Motor neuron (in vitro differentiated cells): ENCODE data around the gene NBAS. TPM values are rescaled to one million over a fixed set of nuclear protein-coding genes. Genes with fewer than 3 reads are reported as not detected.
A peak's percentile ranks its signal among the peaks of the same experiment; 100 is the strongest.
"Not testable (repeated sequence)": the region's sequence is repeated elsewhere in the genome, so short reads cannot be mapped to it uniquely, and the experiment has no call there.

Experiments used
- ATAC-seq, 8 experiments: fragments of 200-7000 bp; cut with Tn5 transposase; replicated peaks in 6 of 8; 2 replicates each; pipeline ENCODE4 v1.8.0; 2021; ENCODE audit warnings: mild to moderate bottlenecking in 8 of 8, moderate library complexity in 8 of 8
- H3K27ac ChIP-seq, 2 donors: fragments of 250-450 bp; sonication (Bioruptor Pico); 2 replicates each; pipeline ENCODE4 v1.9.0; 2021; ENCODE audit warnings: antibody characterized with exemption in 2 of 2, mild to moderate bottlenecking in 2 of 2, moderate library complexity in 1 of 2
- H3K4me1 ChIP-seq, 2 donors: fragments of 250-450 bp; sonication (Bioruptor Pico); replicated peaks in 1 of 2; 2 replicates each; pipeline ENCODE4 v1.6.1; 2021; ENCODE audit warnings: antibody characterized with exemption in 2 of 2, mild to moderate bottlenecking in 2 of 2, moderate library complexity in 1 of 2
- H3K4me3 ChIP-seq, 5 donors: fragments of 250-450 bp; sonication (Bioruptor Pico); 2 replicates each; pipeline ENCODE4 v1.9.0; 2021; ENCODE audit warnings: antibody characterized with exemption in 5 of 5, mild to moderate bottlenecking in 5 of 5, moderate library complexity in 4 of 5
- WGBS, 10 experiments: fragments of 450-650 bp; shearing (Covaris generic); methylation state at CpG; one replicate each; pipeline ENCODE4 v1.0.0; 2022; 5-methylcytosine and 5-hydroxymethylcytosine counted together
- in situ Hi-C, 9 experiments: fragments of 400-800 bp; cut with MboI; loops; one replicate each; pipeline ENCODE4 v1.15.0; 2021; ENCODE audit warnings: low sequenced_read_pairs in 9 of 9, low pct_unique_long_range_greater_than_20kb in 2 of 9; ENCODE audit not compliant: unreplicated experiment in 9 of 9
- total RNA-seq, 8 experiments: library from RNA; unstranded; fragments of 300-600 nt; gene quantifications; 2 replicates each; pipeline versions ENCODE4 v1.2.3 to v1.2.4, GENCODE V29; 2022

Gene NBAS
- total RNA-seq, 8 experiments from 2014 or later, result 40.4 to 90.0 (median 71.7) TPM

GRCh38 chr2:15337996-15338666 lies 223.0 kb downstream of the NBAS start:
- H3K4me1 ChIP-seq, result no peaks in the 10 kb centered on the region
- ATAC-seq, result no peak

GRCh38 chr2:15334644-15335326 lies 226.3 kb downstream of the NBAS start:
- H3K4me3 ChIP-seq, result no peak overlapping the region
- H3K4me1 ChIP-seq, result no peaks in the 10 kb centered on the region
- H3K27ac ChIP-seq, result no peak overlapping the region
- WGBS, 10 experiments, result 47 to 100% (median 87%) methylated on average over 1 to 5 of the region's 5 CpGs; no CpG with 5 or more reads in 1 of the 10 experiments
- peak in 3 of 8 experiments; percentile 100 for ATAC-seq
- in situ Hi-C loops, result no loop called here

More at GRCh38 chr2:15337996-15338666, 223.0 kb downstream of the NBAS start:
- in situ Hi-C loops, result no loop called here
- 29 to 100% (median 100%) methylated on average over 1 of the region's 1 CpG; no CpG with 5 or more reads in 2 of the 10 experiments for WGBS, 10 experiments
- Histone ChIP-seq H3K4me3 (no peak overlapping the region), H3K27ac (no peak overlapping the region)

GRCh38 chr2:15331787-15332186 lies 229.3 kb downstream of the NBAS start:
- Histone ChIP-seq H3K4me1 (no peaks in the 10 kb centered on the region), H3K4me3 (no peak overlapping the region), H3K27ac (no peak overlapping the region)
- no peak for ATAC-seq
- in situ Hi-C loops, result no loop called here
- 93 to 100% (median 100%) methylated on average over 1 to 2 of the region's 2 CpGs; no CpG with 5 or more reads in 3 of the 10 experiments for WGBS, 10 experiments

- Histone ChIP-seq H3K4me3 (no peak overlapping the region), H3K27ac (no peak overlapping the region), H3K4me1 (no peaks in the 10 kb centered on the region)
- no peak for ATAC-seq
- in situ Hi-C loops, result no loop called here
- 86 to 100% (median 100%) methylated on average over 1 of the region's 1 CpG; no CpG with 5 or more reads in 4 of the 10 experiments for WGBS, 10 experiments
These were observed 235.8 kb downstream of the NBAS start for GRCh38 chr2:15325296-15325695.

GRCh38 chr2:15323227-15323626 lies 237.9 kb downstream of the NBAS start:
- Histone ChIP-seq H3K27ac (no peak overlapping the region), H3K4me1 (no peaks in the 10 kb centered on the region), H3K4me3 (no peak overlapping the region)
- 80 to 100% methylated on average over 1 of the region's 1 CpG; no CpG with 5 or more reads in 8 of the 10 experiments for WGBS, 10 experiments
- no peak for ATAC-seq
- in situ Hi-C loops, result no loop called here

GRCh38 chr2:15321481-15321880 lies 239.7 kb downstream of the NBAS start:
- H3K27ac ChIP-seq, in situ Hi-C loops, H3K4me3 ChIP-seq, H3K4me1 ChIP-seq, ATAC-seq: not testable (repeated sequence)
- WGBS, 10 experiments, result 83 to 100% (median 100%) methylated on average over 1 to 4 of the region's 4 CpGs; no CpG with 5 or more reads in 1 of the 10 experiments

GRCh38 chr2:15316370-15316814 lies 244.7 kb downstream of the NBAS start:
- Histone ChIP-seq H3K4me3 (no peak overlapping the region), H3K27ac (no peak overlapping the region), H3K4me1 (no peaks in the 10 kb centered on the region)
- WGBS, 10 experiments, result 81 to 100% (median 94%) methylated on average over 1 to 7 of the region's 12 CpGs; no CpG with 5 or more reads in 4 of the 10 experiments
- in situ Hi-C loops, result no loop called here
- ATAC-seq, result no peak

- 88 to 100% (median 100%) methylated on average over 1 of the region's 1 CpG; no CpG with 5 or more reads in 3 of the 10 experiments for WGBS, 10 experiments
These were observed 245.7 kb downstream of the NBAS start for GRCh38 chr2:15315411-15315810.

GRCh38 chr2:15313657-15314056 lies 247.5 kb downstream of the NBAS start:
- in situ Hi-C loops, result no loop called here
- Histone ChIP-seq H3K27ac (no peak overlapping the region), H3K4me3 (no peak overlapping the region), H3K4me1 (no peaks in the 10 kb centered on the region)
- peak in 1 of 8 experiments; percentile 28 for ATAC-seq
- WGBS, 10 experiments, result 33 to 100% (median 100%) methylated on average over 1 of the region's 1 CpG; no CpG with 5 or more reads in 5 of the 10 experiments

More at GRCh38 chr2:15315411-15315810, 245.7 kb downstream of the NBAS start:
- H3K27ac ChIP-seq, result no peak overlapping the region
- in situ Hi-C loops, result no loop called here
- no peak overlapping the region for H3K4me3 ChIP-seq
- H3K4me1 ChIP-seq, result no peaks in the 10 kb centered on the region
- no peak for ATAC-seq

- 83 to 100% (median 100%) methylated on average over 1 to 2 of the region's 2 CpGs; no CpG with 5 or more reads in 3 of the 10 experiments for WGBS, 10 experiments
- in situ Hi-C loops, result no loop called here
- H3K4me1 ChIP-seq, result no peaks in the 10 kb centered on the region
- no peak for ATAC-seq
- no peak overlapping the region for H3K4me3 ChIP-seq
- H3K27ac ChIP-seq, result no peak overlapping the region
These were observed 249.2 kb downstream of the NBAS start for GRCh38 chr2:15311926-15312325.

GRCh38 chr2:15311201-15311907 lies 249.8 kb downstream of the NBAS start:
- Histone ChIP-seq H3K27ac (no peak overlapping the region), H3K4me3 (no peak overlapping the region), H3K4me1 (no peaks in the 10 kb centered on the region)
- 78 to 100% (median 93%) methylated on average over 1 to 4 of the region's 4 CpGs; no CpG with 5 or more reads in 1 of the 10 experiments for WGBS, 10 experiments
- ATAC-seq, result no peak
- in situ Hi-C loops, result no loop called here

GRCh38 chr2:15307526-15307925 lies 253.6 kb downstream of the NBAS start:
- H3K4me3 ChIP-seq, result no peak overlapping the region
- ATAC-seq, result no peak
- no peaks in the 10 kb centered on the region for H3K4me1 ChIP-seq
- in situ Hi-C loops, result no loop called here
- no peak overlapping the region for H3K27ac ChIP-seq
- 44 to 100% (median 76%) methylated on average over 1 to 2 of the region's 2 CpGs for WGBS, 10 experiments

GRCh38 chr2:15306706-15307105 lies 254.4 kb downstream of the NBAS start:
- no peak overlapping the region for H3K27ac ChIP-seq
- ATAC-seq, result no peak
- no peaks in the 10 kb centered on the region for H3K4me1 ChIP-seq
- 70 to 100% (median 90%) methylated on average over 1 to 2 of the region's 3 CpGs; no CpG with 5 or more reads in 6 of the 10 experiments for WGBS, 10 experiments
- in situ Hi-C loops, result no loop called here
- no peak overlapping the region for H3K4me3 ChIP-seq
